Neural cell (in vitro differentiated cells): ENCODE measurements around the gene CCDC9. TPM values are rescaled to one million over a fixed set of nuclear protein-coding genes. Genes with fewer than 3 reads are reported as not detected.

Experiments used
- H2AFZ ChIP-seq: fragments of 200-600, 300-800 bp; sonication (generic), shearing (Covaris generic); 2 replicates; pipeline ENCODE4 v1.6.0; 2014; ENCODE audit warnings: low read depth, mild to moderate bottlenecking, antibody characterized with exemption, low read length, moderate library complexity
- H3F3A ChIP-seq: fragments of 200-600 bp; shearing (Covaris generic); 2 replicates; pipeline ENCODE4 v1.6.1; 2016; ENCODE audit warnings: mild to moderate bottlenecking, moderate library complexity, mixed read lengths, antibody characterized with exemption, low read length; ENCODE audit not compliant: insufficient read depth, poor library complexity, severe bottlenecking
- H3K27ac ChIP-seq: fragments of 200-600, 300-800 bp; sonication (generic), shearing (Covaris generic); 2 replicates; pipeline ENCODE4 v1.5.1; 2014; ENCODE audit warnings: mild to moderate bottlenecking, low read length, moderate library complexity
- H3K27me3 ChIP-seq: fragments of 300-800, 200-600 bp; sonication (generic), shearing (Covaris generic); 2 replicates; pipeline ENCODE4 v1.6.0; 2014; ENCODE audit warnings: mild to moderate bottlenecking, low read depth, low read length, moderate library complexity; ENCODE audit not compliant: insufficient read depth
- H3K36me3 ChIP-seq: fragments of 300-800, 200-600 bp; sonication (generic), shearing (Covaris generic); 2 replicates; pipeline ENCODE4 v1.5.1; 2014; ENCODE audit warnings: mild to moderate bottlenecking, antibody characterized with exemption, low read length, moderate library complexity; ENCODE audit not compliant: insufficient read depth
- H3K4me2 ChIP-seq: fragments of 300-800, 200-600 bp; sonication (generic), shearing (Covaris generic); 2 replicates; pipeline ENCODE4 v1.6.0; 2014; ENCODE audit warnings: mild to moderate bottlenecking, low read length
- H3K4me3 ChIP-seq: fragments of 300-800, 200-600 bp; sonication (generic), shearing (Covaris generic); 2 replicates; pipeline ENCODE4 v1.5.1; 2014; ENCODE audit warnings: mild to moderate bottlenecking, low read length, moderate library complexity
- H3K79me2 ChIP-seq: fragments of 200-600 bp; shearing (Covaris generic); replicated peaks from 2 replicates; pipeline ENCODE4 v1.6.0; 2014; ENCODE audit warnings: mild to moderate bottlenecking, low read length, moderate library complexity; ENCODE audit not compliant: insufficient read depth
- H3K9ac ChIP-seq: fragments of 300-800, 200-600 bp; sonication (generic), shearing (Covaris generic); 2 replicates; pipeline ENCODE4 v1.6.1; 2016; ENCODE audit warnings: mild to moderate bottlenecking, low read length, mixed read lengths
- H3K9me2 ChIP-seq: fragments of 200-600 bp; shearing (Covaris generic); 2 replicates; pipeline ENCODE4 v1.6.1; 2016; ENCODE audit warnings: mild to moderate bottlenecking, low read length, mixed read lengths; ENCODE audit not compliant: insufficient read depth
- H3K9me3 ChIP-seq: fragments of 200-600, 300-800 bp; sonication (generic), shearing (Covaris generic); 2 replicates; pipeline ENCODE4 v1.6.1; 2016; ENCODE audit warnings: mild to moderate bottlenecking, mixed run types, low read length, moderate library complexity, mixed read lengths
- H4K20me1 ChIP-seq: fragments of 200-600 bp; shearing (Covaris generic); 2 replicates; pipeline ENCODE4 v1.6.1; 2016; ENCODE audit warnings: mild to moderate bottlenecking, mixed run types; ENCODE audit not compliant: insufficient read depth
- EP300 ChIP-seq: fragments of 450-650 bp; conservative IDR thresholded peaks from 2 replicates; pipeline ENCODE4 v1.6.1; 2014; ENCODE audit warnings: antibody characterized with exemption, mild to moderate bottlenecking, moderate library complexity; ENCODE audit not compliant: poor library complexity, severe bottlenecking
- EZH2 ChIP-seq: fragments of 200-600, 300-800 bp; shearing (Covaris generic), sonication (generic); IDR thresholded peaks from 2 replicates; pipeline ENCODE4 v1.6.1; 2014; ENCODE audit warnings: antibody characterized with exemption, low read length, borderline replicate concordance, mild to moderate bottlenecking; ENCODE audit not compliant: insufficient read depth, poor library complexity, severe bottlenecking
- MXI1 ChIP-seq: fragments of 450-650 bp; conservative IDR thresholded peaks from 2 replicates; pipeline ENCODE4 v1.6.1; 2014; ENCODE audit warnings: antibody characterized with exemption, mild to moderate bottlenecking; ENCODE audit not compliant: poor library complexity, severe bottlenecking
- POLR2AphosphoS5 ChIP-seq: IDR thresholded peaks from 2 replicates; pipeline ENCODE4 v1.6.1; 2012
- RAD21 ChIP-seq: fragments of 450-650 bp; conservative IDR thresholded peaks from 2 replicates; pipeline ENCODE4 v1.6.1; 2014; ENCODE audit warnings: antibody characterized with exemption, mild to moderate bottlenecking, moderate library complexity
- SMC3 ChIP-seq: fragments of 450-650 bp; conservative IDR thresholded peaks from 2 replicates; pipeline ENCODE4 v1.6.1; 2014; ENCODE audit warnings: antibody characterized with exemption, mild to moderate bottlenecking, moderate library complexity; ENCODE audit not compliant: poor library complexity
- TAF1 ChIP-seq: IDR thresholded peaks from 2 replicates; pipeline ENCODE4 v1.6.1; 2012; ENCODE audit warnings: low read depth
- polyA plus RNA-seq: library from polyadenylated mRNA; depleted of rRNA; stranded (reverse); fragments of >200 nt; gene quantifications from 2 replicates; pipeline ENCODE4 v1.2.3, GENCODE V29; 2014
- TF ChIP-seq, protein P1 (sequence below): fragments of 450-650 bp; IDR thresholded peaks from 2 replicates; pipeline ENCODE4 v1.5.1; 2014; ENCODE audit warnings: antibody characterized with exemption, mild to moderate bottlenecking, moderate library complexity; ENCODE audit not compliant: poor library complexity, severe bottlenecking
- TF ChIP-seq, protein P2 (sequence below): IDR thresholded peaks from 2 replicates; pipeline ENCODE4 v1.6.1; 2012; ENCODE audit warnings: borderline replicate concordance

CCDC9 gene
- polyA plus RNA-seq, 1 donor from 2014 or later, result 2.1 TPM

DNA sequence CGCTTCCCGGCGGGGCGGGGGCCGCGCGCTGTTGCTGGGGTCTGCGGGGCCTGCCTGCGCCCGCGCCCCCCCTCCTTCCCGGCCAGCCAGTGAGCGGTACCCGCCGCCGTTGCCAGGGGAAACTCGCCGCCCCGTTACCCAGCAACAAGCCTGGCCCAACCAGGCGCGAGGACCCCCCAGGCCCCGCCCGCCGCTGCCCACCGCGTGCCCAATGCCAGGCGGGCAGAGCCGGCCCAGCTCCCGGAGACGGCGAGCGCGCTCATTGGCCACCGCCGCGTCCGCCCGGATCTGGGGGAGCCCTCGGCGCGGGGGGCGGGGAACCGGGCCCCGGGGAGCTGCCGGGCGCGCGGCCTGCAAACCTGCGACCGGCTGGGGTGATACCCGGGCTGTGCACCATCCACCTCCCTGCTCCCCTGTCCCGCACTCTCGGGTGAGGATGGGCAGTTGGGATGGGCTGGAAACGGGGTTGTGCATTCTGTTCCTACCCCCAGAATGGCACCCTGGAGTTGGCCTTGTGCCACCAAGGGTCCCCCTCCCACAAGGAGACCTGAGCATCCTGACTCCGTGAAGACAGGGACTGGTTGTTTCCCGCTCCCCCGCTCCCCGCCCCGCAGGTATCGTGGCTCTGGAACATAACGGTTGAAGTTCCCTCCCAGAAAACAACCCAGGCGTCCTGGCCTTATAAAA, 16.6 kb upstream of the CCDC9 start:
- Histone ChIP-seq H2AFZ (no peak overlapping the region), H3K27me3 (no peaks in the 10 kb centered on the region), H3K36me3 (no peaks in the 10 kb centered on the region), H3F3A (no peaks in the 10 kb centered on the region), H3K79me2 (no peaks in the 10 kb centered on the region), H3K9me2 (no peaks in the 10 kb centered on the region), H3K4me2 (peak overlapping the region; percentile 62), H3K9ac (peak overlapping the region; percentile 68), H3K9me3 (no peaks in the 10 kb centered on the region), H3K4me3 (peak overlapping the region; percentile 64), H4K20me1 (no peaks in the 10 kb centered on the region), H3K27ac (peak overlapping the region; percentile 63)
- TF ChIP-seq POLR2AphosphoS5, result no peak
- TF ChIP-seq EP300, result peak; percentile 83
- TF ChIP-seq, protein P1, sequence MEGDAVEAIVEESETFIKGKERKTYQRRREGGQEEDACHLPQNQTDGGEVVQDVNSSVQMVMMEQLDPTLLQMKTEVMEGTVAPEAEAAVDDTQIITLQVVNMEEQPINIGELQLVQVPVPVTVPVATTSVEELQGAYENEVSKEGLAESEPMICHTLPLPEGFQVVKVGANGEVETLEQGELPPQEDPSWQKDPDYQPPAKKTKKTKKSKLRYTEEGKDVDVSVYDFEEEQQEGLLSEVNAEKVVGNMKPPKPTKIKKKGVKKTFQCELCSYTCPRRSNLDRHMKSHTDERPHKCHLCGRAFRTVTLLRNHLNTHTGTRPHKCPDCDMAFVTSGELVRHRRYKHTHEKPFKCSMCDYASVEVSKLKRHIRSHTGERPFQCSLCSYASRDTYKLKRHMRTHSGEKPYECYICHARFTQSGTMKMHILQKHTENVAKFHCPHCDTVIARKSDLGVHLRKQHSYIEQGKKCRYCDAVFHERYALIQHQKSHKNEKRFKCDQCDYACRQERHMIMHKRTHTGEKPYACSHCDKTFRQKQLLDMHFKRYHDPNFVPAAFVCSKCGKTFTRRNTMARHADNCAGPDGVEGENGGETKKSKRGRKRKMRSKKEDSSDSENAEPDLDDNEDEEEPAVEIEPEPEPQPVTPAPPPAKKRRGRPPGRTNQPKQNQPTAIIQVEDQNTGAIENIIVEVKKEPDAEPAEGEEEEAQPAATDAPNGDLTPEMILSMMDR, result no peak
- no peak for TF ChIP-seq EZH2
- TF ChIP-seq, protein P2, sequence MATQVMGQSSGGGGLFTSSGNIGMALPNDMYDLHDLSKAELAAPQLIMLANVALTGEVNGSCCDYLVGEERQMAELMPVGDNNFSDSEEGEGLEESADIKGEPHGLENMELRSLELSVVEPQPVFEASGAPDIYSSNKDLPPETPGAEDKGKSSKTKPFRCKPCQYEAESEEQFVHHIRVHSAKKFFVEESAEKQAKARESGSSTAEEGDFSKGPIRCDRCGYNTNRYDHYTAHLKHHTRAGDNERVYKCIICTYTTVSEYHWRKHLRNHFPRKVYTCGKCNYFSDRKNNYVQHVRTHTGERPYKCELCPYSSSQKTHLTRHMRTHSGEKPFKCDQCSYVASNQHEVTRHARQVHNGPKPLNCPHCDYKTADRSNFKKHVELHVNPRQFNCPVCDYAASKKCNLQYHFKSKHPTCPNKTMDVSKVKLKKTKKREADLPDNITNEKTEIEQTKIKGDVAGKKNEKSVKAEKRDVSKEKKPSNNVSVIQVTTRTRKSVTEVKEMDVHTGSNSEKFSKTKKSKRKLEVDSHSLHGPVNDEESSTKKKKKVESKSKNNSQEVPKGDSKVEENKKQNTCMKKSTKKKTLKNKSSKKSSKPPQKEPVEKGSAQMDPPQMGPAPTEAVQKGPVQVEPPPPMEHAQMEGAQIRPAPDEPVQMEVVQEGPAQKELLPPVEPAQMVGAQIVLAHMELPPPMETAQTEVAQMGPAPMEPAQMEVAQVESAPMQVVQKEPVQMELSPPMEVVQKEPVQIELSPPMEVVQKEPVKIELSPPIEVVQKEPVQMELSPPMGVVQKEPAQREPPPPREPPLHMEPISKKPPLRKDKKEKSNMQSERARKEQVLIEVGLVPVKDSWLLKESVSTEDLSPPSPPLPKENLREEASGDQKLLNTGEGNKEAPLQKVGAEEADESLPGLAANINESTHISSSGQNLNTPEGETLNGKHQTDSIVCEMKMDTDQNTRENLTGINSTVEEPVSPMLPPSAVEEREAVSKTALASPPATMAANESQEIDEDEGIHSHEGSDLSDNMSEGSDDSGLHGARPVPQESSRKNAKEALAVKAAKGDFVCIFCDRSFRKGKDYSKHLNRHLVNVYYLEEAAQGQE, result no peak
- TF ChIP-seq TAF1, result no peak
- TF ChIP-seq MXI1, result peak; percentile 82

DNA sequence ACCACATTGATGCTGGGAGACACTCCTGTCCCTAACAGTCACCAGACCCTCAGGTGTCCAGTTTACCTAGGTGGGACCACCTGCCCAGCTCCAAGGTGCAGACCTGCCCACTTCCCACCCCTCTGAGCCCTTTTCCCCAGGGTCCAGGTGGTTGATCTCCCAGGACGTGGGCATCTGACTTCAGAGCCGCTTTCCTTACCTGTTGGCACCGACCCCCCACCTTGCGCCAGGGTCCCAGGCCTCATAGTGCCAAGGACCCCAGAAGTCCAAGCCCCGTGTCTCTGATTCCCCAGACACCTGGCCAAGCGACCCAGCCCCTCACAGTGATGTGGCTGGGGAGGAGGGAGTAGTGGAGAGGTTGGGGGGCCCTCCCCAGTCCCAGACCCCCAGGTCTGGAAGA, 15.8 kb upstream of the CCDC9 start:
- H3K27me3 ChIP-seq, result no peaks in the 10 kb centered on the region
- H3K36me3 ChIP-seq, result no peaks in the 10 kb centered on the region
- TF ChIP-seq POLR2AphosphoS5 (no peak), RAD21 (no peak), TAF1 (no peak), EP300 (no peak), SMC3 (no peak), EZH2 (no peak), MXI1 (no peak)
- TF ChIP-seq, protein P2, result no peak
- TF ChIP-seq, protein P1, result no peak
- peak overlapping the region; percentile 64 for H3K4me3 ChIP-seq
- no peaks in the 10 kb centered on the region for H3F3A ChIP-seq
- H3K79me2 ChIP-seq, result no peaks in the 10 kb centered on the region
- H3K9ac ChIP-seq, result peak overlapping the region; percentile 68
- H3K27ac ChIP-seq, result peak overlapping the region; percentile 63
- H3K4me2 ChIP-seq, result peak overlapping the region; percentile 35
- no peaks in the 10 kb centered on the region for H3K9me2 ChIP-seq
- H4K20me1 ChIP-seq, result no peaks in the 10 kb centered on the region
- no peaks in the 10 kb centered on the region for H3K9me3 ChIP-seq
- no peak overlapping the region for H2AFZ ChIP-seq
